ENCODE data around the gene PRCP. TPM values are rescaled to one million over a fixed set of nuclear protein-coding genes. Genes with fewer than 3 reads are reported as not detected.

The PRCP gene
- total RNA-seq, 1 donor from 2014 or later, result 52.2 TPM

- DNase-seq (ENCODE audit: low spot score), result no peak
Observed at GRCh38 chr11:82907371-82907770, 7.1 kb upstream of the PRCP start.

GRCh38 chr11:82906931-82907330, 6.7 kb upstream of the PRCP start:
- no peak for DNase-seq (ENCODE audit: low spot score)

DNA sequence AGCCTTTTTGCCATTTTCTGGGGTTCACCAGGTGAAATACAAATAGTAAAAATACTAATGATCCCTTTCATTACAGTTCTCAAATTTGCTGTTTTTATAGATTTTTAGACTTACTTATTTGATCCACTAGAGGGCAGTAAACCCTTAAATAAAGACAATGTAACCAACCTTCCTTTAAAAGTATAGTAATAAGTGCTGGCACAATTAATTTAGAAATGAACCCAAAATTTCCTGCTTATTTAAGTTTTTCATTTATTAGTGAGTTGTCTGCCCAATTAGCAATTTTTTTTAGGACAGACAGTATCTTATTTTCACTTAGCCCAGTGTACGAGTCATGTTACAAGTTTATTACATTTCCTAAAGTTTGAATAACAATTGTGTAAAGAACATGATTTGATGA, 6.0 kb upstream of the PRCP start:
- peak; percentile 35 for DNase-seq (ENCODE audit: low spot score)

- DNase-seq (ENCODE audit: low spot score), result no peak
Observed at GRCh38 chr11:82903843-82904586, 3.8 kb upstream of the PRCP start.

DNA sequence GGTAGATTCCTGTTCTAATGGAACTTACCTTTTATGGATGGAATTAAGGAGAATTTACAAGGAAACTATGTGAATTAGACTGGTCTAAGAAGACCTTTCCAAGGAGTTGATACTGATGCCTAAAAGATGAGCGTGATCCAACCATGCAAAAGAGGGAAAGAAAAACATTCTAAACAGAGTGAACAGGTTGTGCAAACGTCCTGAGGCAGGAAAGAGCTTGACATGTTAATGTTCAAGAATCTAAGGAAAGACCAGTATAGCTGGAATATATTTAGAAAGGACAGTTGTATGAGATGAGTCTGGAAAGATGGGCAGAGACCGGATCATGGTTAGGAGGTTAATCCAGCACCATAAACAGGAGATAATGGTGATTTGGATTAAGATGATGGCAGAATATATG, 2.6 kb upstream of the PRCP start:
- DNase-seq (ENCODE audit: low spot score), result no peak

DNA sequence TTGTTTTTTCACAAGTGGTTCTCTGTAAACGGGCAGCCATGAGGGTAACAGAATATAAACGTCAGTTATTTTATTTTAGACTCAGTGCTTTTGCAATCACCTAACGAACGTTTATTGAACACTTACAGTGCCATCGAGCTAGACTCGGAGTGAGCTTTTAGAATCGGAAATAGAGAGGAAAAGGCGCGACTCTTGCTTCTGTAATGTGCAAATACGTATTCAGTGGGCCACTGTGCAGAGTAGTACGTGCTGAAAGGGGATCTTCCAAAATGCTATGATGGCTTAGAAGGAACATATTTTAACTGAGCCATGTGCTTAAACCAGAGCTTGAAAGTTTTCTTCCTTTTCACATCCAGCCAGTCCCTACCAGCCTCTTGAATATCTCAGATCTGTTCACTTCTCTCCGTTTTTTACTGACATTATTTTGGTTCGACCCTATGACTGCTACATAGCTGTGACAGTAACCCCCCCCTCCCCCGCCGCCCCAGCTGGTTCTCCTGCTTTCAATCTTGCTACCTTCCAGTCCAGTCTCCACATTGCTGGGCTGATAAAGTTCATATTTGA, 1.8 kb upstream of the PRCP start:
- peak; percentile 10 for DNase-seq (ENCODE audit: low spot score)

DNA sequence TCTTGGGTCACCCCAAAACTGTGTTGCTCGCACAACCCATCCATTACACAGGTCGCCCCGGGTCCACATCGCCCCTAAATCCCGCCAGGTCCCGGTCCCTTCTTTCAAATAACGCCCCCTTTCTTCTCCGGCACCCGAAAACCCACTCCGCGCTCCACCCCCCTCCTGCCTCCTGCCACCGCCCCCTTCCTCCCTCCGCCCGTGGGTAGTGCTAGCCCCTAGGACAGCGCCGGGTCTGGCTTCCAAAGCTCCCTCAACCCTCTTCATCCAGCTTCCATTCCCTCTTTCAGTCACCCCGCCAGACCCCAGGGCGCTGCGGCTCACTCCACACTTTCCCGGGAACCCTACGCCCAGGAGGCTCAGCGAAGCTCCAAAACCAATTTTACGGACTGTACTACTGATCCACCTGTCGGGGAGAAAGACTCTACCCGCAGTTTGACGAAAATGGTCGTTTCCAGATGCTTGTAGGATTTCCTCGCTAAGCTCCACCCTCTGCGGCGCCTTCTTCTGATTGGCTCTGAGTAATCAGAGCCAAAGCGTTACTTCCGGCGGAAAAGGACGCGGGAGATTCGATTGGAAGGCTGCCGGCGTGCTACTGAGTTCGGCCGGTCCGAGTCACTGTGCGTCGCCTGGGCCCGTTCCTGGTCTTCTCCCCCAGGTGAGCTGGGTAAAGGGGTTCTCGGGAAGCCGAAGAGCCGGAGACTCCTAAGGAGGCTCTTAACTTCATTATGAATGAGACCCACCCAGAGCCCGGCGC, 1.1 kb upstream of the PRCP start, which contains the start of gene DDIAS:
DDIAS (plus strand) TSS at position 572 of the 757 bp plus-strand sequence. CDS start 13,003 bp downstream, outside the sequence.
- peak; percentile 99 for DNase-seq (ENCODE audit: low spot score)

DNA sequence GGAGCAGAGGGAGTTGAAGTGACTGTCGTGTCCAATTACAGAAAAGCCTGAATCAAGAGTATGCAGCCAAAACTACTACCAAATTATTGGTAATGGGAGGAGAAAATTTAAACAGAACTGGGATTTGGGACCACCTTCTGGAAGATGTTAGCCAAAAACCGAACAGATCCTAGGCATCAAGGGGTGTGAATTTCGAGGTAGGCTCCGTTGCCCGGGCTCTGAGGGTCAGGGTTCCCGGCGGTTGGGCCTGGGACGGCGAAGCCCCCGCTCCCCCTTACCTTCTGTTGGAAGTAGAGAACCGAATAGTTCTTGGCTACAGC, 313 bp downstream of the PRCP start:
- DNase-seq (ENCODE audit: low spot score), result no peak

- no peak for DNase-seq (ENCODE audit: low spot score)
Observed at GRCh38 chr11:82899186-82899820, 927 bp downstream of the PRCP start.

DNA sequence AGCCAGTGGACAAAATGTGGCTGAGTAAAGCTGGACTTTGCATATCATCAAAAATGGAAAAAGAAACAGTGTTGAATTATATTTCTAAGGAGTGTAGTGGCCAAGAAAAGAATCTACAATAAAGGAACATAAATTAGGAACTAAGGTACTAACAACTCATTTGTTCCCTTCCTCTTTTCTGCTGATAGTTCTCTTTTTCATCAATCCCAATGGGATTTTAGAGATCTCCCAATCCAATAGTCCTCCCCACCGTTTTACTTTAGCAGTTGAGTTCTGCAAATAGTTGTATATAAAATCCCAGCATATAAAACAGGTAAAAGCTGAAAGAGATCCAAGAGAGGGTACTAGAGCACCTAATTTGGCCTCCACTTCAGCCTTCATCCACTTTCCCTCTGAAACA, 2.0 kb downstream of the PRCP start:
- DNase-seq (ENCODE audit: low spot score), result no peak

- DNase-seq (ENCODE audit: low spot score), result no peak
Observed at GRCh38 chr11:82896183-82896582, 4.0 kb downstream of the PRCP start.

- no peak for DNase-seq (ENCODE audit: low spot score)
Observed at GRCh38 chr11:82895437-82896091, 4.7 kb downstream of the PRCP start.

GRCh38 chr11:82892611-82893169, 7.5 kb downstream of the PRCP start:
- DNase-seq (ENCODE audit: low spot score), result no peak

DNA sequence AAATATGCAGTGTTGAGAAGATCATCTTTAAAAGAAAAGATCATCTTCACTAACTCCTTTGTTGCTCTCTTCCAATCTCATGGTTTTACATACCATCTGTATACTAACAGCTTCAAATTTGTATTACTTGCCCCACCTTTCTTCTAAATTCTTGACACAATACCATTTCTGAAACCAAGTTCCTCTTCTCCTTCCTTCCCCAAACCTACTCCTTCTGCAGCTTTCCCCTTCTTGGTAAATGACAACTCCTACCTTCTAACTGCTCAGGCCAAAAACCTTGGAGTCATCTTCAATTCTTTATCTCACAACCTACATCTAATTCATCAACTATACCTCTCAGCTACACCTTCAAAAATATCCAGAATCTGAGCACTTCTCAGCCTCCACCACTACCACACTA, 9.3 kb downstream of the PRCP start:
- DNase-seq (ENCODE audit: low spot score), result no peak

- DNase-seq (ENCODE audit: low spot score), result no peak
Observed at GRCh38 chr11:82890002-82890341, 10.3 kb downstream of the PRCP start.

GRCh38 chr11:82889133-82890001, 10.9 kb downstream of the PRCP start:
- peak; percentile 41 for DNase-seq (ENCODE audit: low spot score)

DNA sequence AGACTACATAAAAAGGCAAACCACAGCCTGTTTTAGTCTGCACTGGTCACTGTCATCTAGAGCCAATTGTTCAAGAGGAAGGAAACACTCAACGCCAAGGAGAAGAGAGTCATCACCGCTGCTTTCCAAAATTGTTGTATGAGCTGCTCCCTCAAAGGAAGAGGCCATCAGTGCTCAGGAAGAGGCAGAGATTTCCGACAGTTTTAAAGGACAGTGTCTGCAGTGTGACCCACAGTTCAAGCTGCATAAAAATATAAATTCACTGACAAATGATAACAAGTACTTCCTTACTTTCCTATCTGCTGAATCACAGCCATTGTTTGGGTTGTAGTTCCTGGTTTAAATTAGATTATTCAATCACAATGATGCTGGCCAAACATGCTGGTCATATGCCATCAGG, 16.4 kb downstream of the PRCP start:
- no peak for DNase-seq (ENCODE audit: low spot score)

- DNase-seq (ENCODE audit: low spot score), result no peak
Observed at GRCh38 chr11:82874646-82875523, 25.3 kb downstream of the PRCP start.

DNA sequence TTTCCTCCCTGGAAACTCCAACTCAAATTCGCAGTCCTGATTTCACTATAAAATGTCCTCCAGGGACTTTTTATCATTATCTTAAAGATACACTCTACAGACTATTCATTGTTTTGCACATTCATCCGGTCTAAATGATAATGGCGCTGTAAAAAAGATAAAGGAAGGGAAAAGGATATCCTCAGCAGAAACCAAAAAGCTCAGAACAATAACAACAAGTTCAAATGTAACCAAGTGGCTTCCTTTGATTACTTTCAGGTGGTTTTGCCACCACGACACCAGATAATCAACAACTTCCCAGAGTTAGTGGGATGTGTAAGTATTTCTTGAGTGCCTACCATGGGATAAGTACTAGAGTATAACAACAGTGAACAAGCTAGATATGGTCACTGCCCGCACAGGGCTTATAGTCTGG, 26.3 kb downstream of the PRCP start:
- DNase-seq (ENCODE audit: low spot score), result no peak

Measured in umbilical cord (tissue), 2 donors.